AG09309 (cell line): ENCODE results near the gene AXIN1.

Experiments
- DNase-seq: peaks from one replicate; pipeline ENCODE4 v3.0.0-alpha.2; 2010; ENCODE audit warnings: low read depth
- H3K4me3 ChIP-seq: 2 replicates; pipeline ENCODE4 v1.5.1; 2011; ENCODE audit warnings: mild to moderate bottlenecking, low read depth, low read length, moderate library complexity; ENCODE audit not compliant: control insufficient read depth
- TF ChIP-seq, protein P1 (sequence below): IDR thresholded peaks from 2 replicates; pipeline ENCODE4 v1.5.1; 2011; ENCODE audit warnings: mild to moderate bottlenecking, low read depth, low read length, inconsistent platforms; ENCODE audit not compliant: insufficient read depth, control insufficient read depth; ENCODE audit errors: missing control alignments

AXIN1 gene

DNA sequence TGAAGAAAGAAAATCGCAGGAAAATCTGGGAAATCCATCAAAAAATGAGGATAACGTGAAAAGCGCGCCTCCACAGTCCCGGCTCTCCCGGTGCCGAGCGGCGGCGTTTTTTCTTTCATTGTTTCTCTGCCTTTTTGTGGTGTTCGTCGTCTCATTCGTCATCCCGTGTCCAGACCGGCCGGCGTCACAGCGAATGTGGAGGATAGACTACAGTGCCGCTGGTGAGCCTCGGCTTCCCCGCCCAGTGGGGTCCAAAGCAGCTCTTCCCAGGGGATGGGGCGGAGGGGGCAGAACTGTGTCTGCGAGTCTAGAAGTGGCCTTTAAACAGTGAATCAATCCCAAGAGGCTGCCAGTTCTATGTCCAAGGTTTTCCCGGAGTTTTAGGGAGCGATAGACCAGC, 98.1 kb downstream of the AXIN1 start:
- TF ChIP-seq, protein P1, sequence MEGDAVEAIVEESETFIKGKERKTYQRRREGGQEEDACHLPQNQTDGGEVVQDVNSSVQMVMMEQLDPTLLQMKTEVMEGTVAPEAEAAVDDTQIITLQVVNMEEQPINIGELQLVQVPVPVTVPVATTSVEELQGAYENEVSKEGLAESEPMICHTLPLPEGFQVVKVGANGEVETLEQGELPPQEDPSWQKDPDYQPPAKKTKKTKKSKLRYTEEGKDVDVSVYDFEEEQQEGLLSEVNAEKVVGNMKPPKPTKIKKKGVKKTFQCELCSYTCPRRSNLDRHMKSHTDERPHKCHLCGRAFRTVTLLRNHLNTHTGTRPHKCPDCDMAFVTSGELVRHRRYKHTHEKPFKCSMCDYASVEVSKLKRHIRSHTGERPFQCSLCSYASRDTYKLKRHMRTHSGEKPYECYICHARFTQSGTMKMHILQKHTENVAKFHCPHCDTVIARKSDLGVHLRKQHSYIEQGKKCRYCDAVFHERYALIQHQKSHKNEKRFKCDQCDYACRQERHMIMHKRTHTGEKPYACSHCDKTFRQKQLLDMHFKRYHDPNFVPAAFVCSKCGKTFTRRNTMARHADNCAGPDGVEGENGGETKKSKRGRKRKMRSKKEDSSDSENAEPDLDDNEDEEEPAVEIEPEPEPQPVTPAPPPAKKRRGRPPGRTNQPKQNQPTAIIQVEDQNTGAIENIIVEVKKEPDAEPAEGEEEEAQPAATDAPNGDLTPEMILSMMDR, result no peak
- H3K4me3 ChIP-seq, result no peak overlapping the region
- DNase-seq, result no peak

DNA sequence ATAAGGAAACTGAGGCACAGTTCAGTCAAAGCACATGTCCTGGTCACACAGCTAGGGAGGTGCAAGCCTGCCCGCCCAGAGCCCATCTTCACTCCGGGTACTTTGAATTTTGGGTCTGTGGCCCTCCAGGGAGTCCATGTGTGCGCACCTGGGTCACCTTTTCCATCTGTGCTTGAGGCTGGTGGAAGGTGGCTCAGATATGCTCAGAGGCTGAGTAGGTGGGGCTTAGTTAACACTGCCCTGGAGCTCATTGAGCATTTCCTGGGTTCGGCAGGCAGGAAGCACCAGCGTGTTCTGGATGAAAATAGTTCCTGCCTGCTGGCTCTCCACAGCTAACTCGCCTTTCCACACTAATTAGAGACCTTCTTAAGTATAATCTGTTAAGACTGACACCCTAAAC, 98.7 kb downstream of the AXIN1 start:
- DNase-seq, result no peak
- TF ChIP-seq, protein P1, result no peak
- H3K4me3 ChIP-seq, result no peak overlapping the region

DNA sequence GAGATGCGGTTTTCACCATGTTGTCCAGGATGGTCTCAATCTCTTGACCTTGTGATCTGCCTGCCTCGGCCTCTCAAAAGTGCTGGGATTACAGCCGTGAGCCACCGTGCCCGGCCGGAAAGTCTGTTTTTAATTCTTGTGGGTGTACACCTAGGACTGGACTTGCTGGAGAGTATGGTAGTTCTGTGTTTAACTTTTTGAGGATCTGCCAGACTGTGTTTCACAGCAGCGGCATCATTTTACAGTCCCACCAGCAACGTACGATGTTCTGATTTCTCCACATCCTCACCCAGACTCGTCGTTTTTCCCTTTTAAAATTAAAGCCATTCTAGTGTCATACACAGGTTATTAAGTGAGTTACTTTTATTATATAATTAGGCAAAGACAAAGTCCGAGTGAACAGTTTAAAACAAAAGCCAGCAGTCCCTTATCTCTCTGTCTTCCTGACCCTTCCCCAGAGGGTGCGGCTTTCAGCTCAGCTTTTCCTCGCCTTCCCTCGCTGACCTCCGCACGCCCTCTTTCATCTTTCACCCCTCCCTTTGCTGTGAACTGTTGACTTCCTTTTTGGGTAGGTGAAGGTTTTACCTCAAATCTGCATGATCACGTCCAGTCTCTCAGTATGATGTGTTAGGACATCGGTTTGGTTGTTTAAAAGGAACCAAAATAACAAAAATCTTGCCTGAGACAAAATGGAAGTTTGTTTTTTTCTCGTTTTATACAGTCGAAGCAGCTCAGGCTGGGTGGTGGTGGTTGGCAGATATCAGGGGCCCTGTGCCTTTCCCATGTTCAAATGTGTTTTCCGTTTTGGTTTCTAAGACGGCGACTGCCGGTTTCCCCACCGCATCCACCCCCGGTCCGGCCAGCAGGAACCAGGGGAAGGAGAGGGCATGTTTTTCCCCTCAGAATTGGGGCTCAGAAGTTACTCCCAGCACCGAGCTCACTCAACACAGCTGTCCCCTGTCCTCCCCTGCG, 99.9 kb downstream of the AXIN1 start:
- DNase-seq, result no peak
- H3K4me3 ChIP-seq, result no peak overlapping the region
- TF ChIP-seq, protein P1, result no peak

DNA sequence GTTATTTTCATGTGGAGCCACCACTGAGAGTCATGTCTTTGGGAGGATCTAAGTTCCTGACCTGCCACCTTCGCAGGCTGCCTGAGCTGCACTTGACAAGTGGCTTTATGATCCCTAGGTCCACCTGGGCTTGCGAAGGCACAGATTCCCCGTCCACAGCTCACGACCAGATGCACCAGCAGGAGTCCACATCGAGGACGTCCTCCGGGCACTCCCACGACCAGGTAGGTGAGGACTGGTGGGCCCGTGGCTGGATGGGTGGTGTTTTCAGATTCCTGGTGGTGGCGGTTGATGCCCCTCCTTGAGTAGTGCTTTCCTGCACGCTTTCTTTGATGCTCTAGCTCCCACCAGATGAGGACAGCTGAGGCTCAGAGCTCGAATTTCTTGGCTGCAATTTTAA, 103.1 kb downstream of the AXIN1 start:
- TF ChIP-seq, protein P1, result no peak
- no peak for DNase-seq
- no peak overlapping the region for H3K4me3 ChIP-seq

DNA sequence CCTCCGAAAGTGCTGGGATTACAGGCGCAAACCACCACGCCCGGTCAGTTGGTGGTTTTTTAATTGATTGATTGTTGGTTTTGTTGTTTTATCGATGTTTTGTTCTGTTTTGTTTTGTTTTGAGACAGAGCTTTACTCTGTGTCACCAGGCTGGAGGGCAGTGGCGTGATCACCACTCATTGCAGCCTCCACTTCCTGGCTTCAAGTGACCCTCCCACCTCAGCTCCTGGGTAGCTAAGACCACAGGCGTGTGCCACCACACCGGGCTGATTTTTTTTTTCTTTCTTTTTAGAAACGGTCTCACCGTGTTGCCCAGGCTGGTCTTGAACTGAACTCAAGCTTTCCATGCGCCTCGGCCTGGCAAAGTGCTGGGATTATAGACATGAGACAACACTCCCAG, 105.5 kb downstream of the AXIN1 start:
- DNase-seq, result no peak
- no peak overlapping the region for H3K4me3 ChIP-seq
- TF ChIP-seq, protein P1, result no peak

DNA sequence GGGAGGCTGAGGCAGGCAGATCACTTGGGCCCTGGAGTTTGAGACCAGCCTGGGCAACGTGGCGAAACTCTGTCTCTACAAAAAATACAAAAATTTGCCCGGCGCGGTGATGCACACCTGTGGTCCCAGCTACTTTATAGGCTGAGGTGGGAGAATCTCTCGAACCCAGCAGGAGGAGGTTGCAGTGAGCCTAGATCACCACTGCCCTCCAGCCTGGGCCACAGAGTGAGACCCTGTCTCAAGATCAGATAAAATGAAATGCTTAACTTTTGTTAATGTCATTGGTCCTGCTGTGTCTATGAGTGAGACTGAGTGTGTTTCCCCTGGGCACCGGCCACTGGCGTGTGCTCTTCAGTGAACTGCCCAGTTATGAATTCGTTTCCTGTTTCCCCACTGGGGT, 107.4 kb downstream of the AXIN1 start:
- no peak for DNase-seq
- TF ChIP-seq, protein P1, result no peak

More for the DNA sequence above, 107.4 kb downstream of the AXIN1 start:
- no peak overlapping the region for H3K4me3 ChIP-seq
